GM21423 (cell line): ENCODE data around the gene ROPN1B.
"Not testable (repeated sequence)": the region's sequence is repeated elsewhere in the genome, so short reads cannot be mapped to it uniquely, and the experiment has no call there.

Source experiments
- ATAC-seq: cut with Tn5 transposase; IDR thresholded peaks from one replicate; pipeline ENCODE4 v1.9.1; 2021; ENCODE audit warnings: mild to moderate bottlenecking, moderate library complexity; ENCODE audit not compliant: unreplicated experiment

Gene ROPN1B

GRCh38 chr3:125968701-125969592 is at the start of gene ROPN1B:
TSS of gene ROPN1B (plus strand) at chr3:125969178. CDS start at chr3:125972055, 2,877 bp downstream.
- ATAC-seq, result not testable (repeated sequence)

GRCh38 chr3:125920191-125920590 is 48.8 kb upstream of the ROPN1B start:
- ATAC-seq, result not testable (repeated sequence)

GRCh38 chr3:125920751-125921279 is 48.2 kb upstream of the ROPN1B start:
- not testable (repeated sequence) for ATAC-seq

- not testable (repeated sequence) for ATAC-seq
Observed at GRCh38 chr3:125921712-125922111, 47.3 kb upstream of the ROPN1B start.

GRCh38 chr3:125923324-125924115 is 45.5 kb upstream of the ROPN1B start:
- ATAC-seq, result not testable (repeated sequence)

GRCh38 chr3:125924276-125924675 is 44.7 kb upstream of the ROPN1B start:
- ATAC-seq, result not testable (repeated sequence)

GRCh38 chr3:125925727-125926126 is 43.3 kb upstream of the ROPN1B start:
- not testable (repeated sequence) for ATAC-seq

- not testable (repeated sequence) for ATAC-seq
Observed at GRCh38 chr3:125928771-125929545, 40.0 kb upstream of the ROPN1B start.

- not testable (repeated sequence) for ATAC-seq
Observed at GRCh38 chr3:125929765-125930164, 39.2 kb upstream of the ROPN1B start.

- not testable (repeated sequence) for ATAC-seq
Observed at GRCh38 chr3:125931355-125931880, 37.6 kb upstream of the ROPN1B start.

- ATAC-seq, result not testable (repeated sequence)
Observed at GRCh38 chr3:125933397-125934173, 35.4 kb upstream of the ROPN1B start.

GRCh38 chr3:125935252-125935874 is 33.6 kb upstream of the ROPN1B start:
- ATAC-seq, result not testable (repeated sequence)

- ATAC-seq, result not testable (repeated sequence)
Observed at GRCh38 chr3:125936210-125936815, 32.7 kb upstream of the ROPN1B start.

GRCh38 chr3:125936891-125937290 is 32.1 kb upstream of the ROPN1B start:
- ATAC-seq, result not testable (repeated sequence)

GRCh38 chr3:125947806-125948205 is 21.2 kb upstream of the ROPN1B start:
- not testable (repeated sequence) for ATAC-seq

- ATAC-seq, result not testable (repeated sequence)
Observed at GRCh38 chr3:125948901-125949300, 20.1 kb upstream of the ROPN1B start.

GRCh38 chr3:125951176-125951575 is 17.8 kb upstream of the ROPN1B start:
- ATAC-seq, result not testable (repeated sequence)

- ATAC-seq, result not testable (repeated sequence)
Observed at GRCh38 chr3:125957020-125957419, 12.0 kb upstream of the ROPN1B start.
